Neural progenitor cell (in vitro differentiated cells): ENCODE data around the gene ZDHHC14.

Experiments used
- CTCF ChIP-seq: fragments of 200-600 bp; sonication (generic); IDR thresholded peaks from 2 replicates; pipeline ENCODE4 v1.5.1; 2017; ENCODE audit warnings: antibody characterized with exemption, mild to moderate bottlenecking
- EZH2phosphoT487 ChIP-seq: fragments of 200-600 bp; sonication (generic); IDR thresholded peaks from 2 replicates; pipeline ENCODE4 v1.6.1; 2017; ENCODE audit warnings: antibody characterized with exemption

DNA sequence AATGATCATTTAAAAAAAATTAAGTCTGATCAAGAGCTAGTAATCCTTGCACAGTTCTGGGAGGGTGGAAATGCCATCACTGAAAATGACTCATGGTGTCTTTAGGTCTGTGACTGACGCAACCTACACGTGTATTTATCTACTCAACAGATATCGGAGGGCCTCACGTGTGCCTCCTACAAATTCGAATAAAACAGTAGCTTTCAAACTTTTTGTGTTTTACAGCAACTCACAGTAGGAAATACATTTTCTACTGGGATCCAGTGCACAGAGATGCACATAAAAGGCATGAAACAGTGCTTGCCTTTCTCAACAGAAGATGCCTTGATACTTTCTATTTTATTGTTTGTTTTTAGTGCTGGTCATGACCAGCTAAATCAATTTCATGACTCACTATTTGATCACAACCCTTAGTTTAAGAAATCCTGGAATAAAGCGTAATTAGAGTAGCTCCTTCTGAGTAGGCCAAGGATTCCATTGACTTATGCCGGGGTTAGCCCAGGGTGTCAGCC is 232.1 kb downstream of the ZDHHC14 start:
- TF ChIP-seq EZH2phosphoT487: no peak
- no peak for TF ChIP-seq CTCF
